H9 (cell line): ENCODE results near the gene COPS6. TPM values are rescaled to one million over a fixed set of nuclear protein-coding genes. Genes with fewer than 3 reads are reported as not detected.
A peak's percentile ranks its signal among the peaks of the same experiment; 100 is the strongest.

ENCODE experiments used
- DNase-seq: peaks from one replicate; pipeline ENCODE4 v3.0.0-alpha.2; 2017
- H2AFZ ChIP-seq: one replicate; pipeline ENCODE4 v1.6.1; 2013; ENCODE audit warnings: mild to moderate bottlenecking, low read length, control low read depth, moderate library complexity
- H2AK5ac ChIP-seq: 2 replicates; pipeline ENCODE4 v1.6.1; 2013; ENCODE audit warnings: low read length, control low read depth, mixed read lengths; ENCODE audit not compliant: insufficient read length
- H2BK120ac ChIP-seq: one replicate; pipeline ENCODE4 v1.6.1; 2013; ENCODE audit warnings: low read depth, mild to moderate bottlenecking, low read length, control low read depth, inconsistent platforms; ENCODE audit not compliant: poor library complexity, severe bottlenecking
- H2BK12ac ChIP-seq: 2 replicates; pipeline ENCODE4 v1.6.1; 2013; ENCODE audit warnings: low read length, control low read depth, mixed read lengths, low read depth; ENCODE audit not compliant: insufficient read length
- H2BK15ac ChIP-seq: 2 replicates; pipeline ENCODE4 v1.6.1; 2013; ENCODE audit warnings: low read depth, low read length, control low read depth
- H2BK20ac ChIP-seq: one replicate; pipeline ENCODE4 v1.6.1; 2013; ENCODE audit warnings: low read depth, mild to moderate bottlenecking, low read length, control low read depth, inconsistent platforms; ENCODE audit not compliant: poor library complexity, severe bottlenecking
- H2BK5ac ChIP-seq: 2 replicates; pipeline ENCODE4 v1.6.1; 2013; ENCODE audit warnings: low read length, control low read depth, mixed read lengths; ENCODE audit not compliant: insufficient read length
- H3K14ac ChIP-seq: 2 replicates; pipeline ENCODE4 v1.6.1; 2013; ENCODE audit warnings: low read length, control low read depth; ENCODE audit not compliant: insufficient read depth
- H3K18ac ChIP-seq: 2 replicates; pipeline ENCODE4 v1.6.1; 2013; ENCODE audit warnings: low read depth, mild to moderate bottlenecking, mixed read lengths, low read length, control low read depth; ENCODE audit not compliant: insufficient read length
- H3K23ac ChIP-seq: 2 replicates; pipeline ENCODE4 v1.6.1; 2013; ENCODE audit warnings: low read length, control low read depth, mixed read lengths, low read depth; ENCODE audit not compliant: insufficient read length
- H3K23me2 ChIP-seq: 2 replicates; pipeline ENCODE4 v1.6.1; 2013; ENCODE audit warnings: low read depth, mild to moderate bottlenecking, mixed read lengths, low read length, control low read depth; ENCODE audit not compliant: insufficient read length, poor library complexity, severe bottlenecking
- H3K27ac ChIP-seq: 2 replicates; pipeline ENCODE4 v1.5.1; 2013; ENCODE audit warnings: low read length, control low read depth, mixed read lengths, low read depth; ENCODE audit not compliant: insufficient read length
- H3K27me3 ChIP-seq: 2 replicates; pipeline ENCODE4 v1.6.1; 2013; ENCODE audit warnings: low read length, control low read depth, inconsistent platforms; ENCODE audit not compliant: insufficient read depth
- H3K4ac ChIP-seq: 2 replicates; pipeline ENCODE4 v1.6.1; 2013; ENCODE audit warnings: low read depth, mild to moderate bottlenecking, control low read depth, inconsistent platforms, low read length, moderate library complexity
- H3K4me1 ChIP-seq: 2 replicates; pipeline ENCODE4 v1.6.1; 2013; ENCODE audit warnings: low read length, control low read depth, inconsistent platforms; ENCODE audit not compliant: insufficient read depth
- H3K4me2 ChIP-seq: 2 replicates; pipeline ENCODE4 v1.6.1; 2013; ENCODE audit warnings: low read length, control low read depth, mixed read lengths; ENCODE audit not compliant: insufficient read length, insufficient read depth
- H3K56ac ChIP-seq: 2 replicates; pipeline ENCODE4 v1.6.1; 2013; ENCODE audit warnings: low read depth, mild to moderate bottlenecking, mixed read lengths, low read length, control low read depth; ENCODE audit not compliant: insufficient read length
- H3K79me1 ChIP-seq: 2 replicates; pipeline ENCODE4 v1.6.1; 2013; ENCODE audit warnings: low read depth, mild to moderate bottlenecking, moderate library complexity, low read length, control low read depth, inconsistent platforms; ENCODE audit not compliant: insufficient read depth, poor library complexity, severe bottlenecking
- H3K79me2 ChIP-seq: 2 replicates; pipeline ENCODE4 v1.6.1; 2013; ENCODE audit warnings: low read length, control low read depth, inconsistent platforms; ENCODE audit not compliant: insufficient read depth
- H3K9ac ChIP-seq: 2 replicates; pipeline ENCODE4 v1.6.1; 2013; ENCODE audit warnings: low read length, control low read depth, mixed read lengths; ENCODE audit not compliant: insufficient read length; ENCODE audit errors: extremely low read depth
- H3K9me3 ChIP-seq: one replicate; pipeline ENCODE4 v1.6.1; 2013; ENCODE audit warnings: low read depth, low read length, inconsistent platforms; ENCODE audit not compliant: control insufficient read depth
- H3T11ph ChIP-seq: one replicate; pipeline ENCODE4 v1.6.1; 2013; ENCODE audit warnings: mild to moderate bottlenecking, low read length, control low read depth, inconsistent platforms
- H4K20me1 ChIP-seq: one replicate; pipeline ENCODE4 v1.6.1; 2013; ENCODE audit not compliant: control insufficient read depth, insufficient read length, insufficient read depth
- H4K5ac ChIP-seq: 2 replicates; pipeline ENCODE4 v1.6.1; 2013; ENCODE audit warnings: low read depth, mild to moderate bottlenecking, mixed read lengths, low read length, control low read depth; ENCODE audit not compliant: insufficient read length
- H4K8ac ChIP-seq: replicated peaks from 2 replicates; pipeline ENCODE4 v1.6.1; 2013; ENCODE audit warnings: low read length, control low read depth, mixed read lengths, low read depth; ENCODE audit not compliant: insufficient read length
- H4K91ac ChIP-seq: 2 replicates; pipeline ENCODE4 v1.6.1; 2013; ENCODE audit warnings: low read depth, mild to moderate bottlenecking, moderate library complexity, mixed read lengths, low read length, control low read depth; ENCODE audit not compliant: insufficient read length
- H3K27ac Mint-ChIP-seq, 3 experiments: 2 replicates in 2 of 3; 3 replicates in 1 of 3; pipeline ENCODE4 v1.8.0; 2020 to 2021; ENCODE audit warnings: mixed read lengths in 3 of 3, mild to moderate bottlenecking in 1 of 3, moderate library complexity in 1 of 3
- H3K27me3 Mint-ChIP-seq: 2 replicates; pipeline ENCODE4 v1.8.0; 2021; ENCODE audit warnings: low read depth, mild to moderate bottlenecking, moderate library complexity, mixed read lengths
- H3K36me3 Mint-ChIP-seq, 3 experiments: 2 replicates in 2 of 3; 3 replicates in 1 of 3; pipeline ENCODE4 v1.8.0; 2020 to 2021; ENCODE audit warnings: low read depth in 3 of 3, mixed read lengths in 3 of 3; ENCODE audit not compliant: insufficient read depth in 1 of 3
- H3K4me1 Mint-ChIP-seq, 2 experiments: 2 replicates each; pipeline ENCODE4 v1.8.0; 2020; ENCODE audit warnings: mixed read lengths in 2 of 2
- H3K4me3 Mint-ChIP-seq, 2 experiments: 2 replicates in 1 of 2; 3 replicates in 1 of 2; pipeline ENCODE4 v1.8.0; 2020 to 2021; ENCODE audit warnings: mild to moderate bottlenecking in 2 of 2, mixed read lengths in 2 of 2, moderate library complexity in 1 of 2
- H3K9me3 Mint-ChIP-seq, 2 experiments: 2 replicates in 1 of 2; 3 replicates in 1 of 2; pipeline ENCODE4 v1.8.0; 2020; ENCODE audit warnings: mild to moderate bottlenecking in 2 of 2, mixed read lengths in 2 of 2, moderate library complexity in 1 of 2
- WGBS: extraction: QIAGEN DNeasy Blood & Tissue Kit; methylation state at CpG from one replicate; pipeline ENCODE4 v1.1.7; 2013; ENCODE audit warnings: missing lambda C conversion rate, low lambda C conversion rate, mixed read lengths; ENCODE audit not compliant: insufficient read length; ENCODE audit errors: extremely low coverage; 5-methylcytosine and 5-hydroxymethylcytosine counted together
- total RNA-seq: library from RNA; stranded (reverse); gene quantifications from 2 replicates; pipeline ENCODE4 v1.2.1, GENCODE V29; 2021
- TF ChIP-seq, protein P1 (sequence below): fragments of 200-600 bp; sonication (generic); conservative IDR thresholded peaks from 3 replicates; pipeline ENCODE4 v1.8.0; 2021; ENCODE audit warnings: antibody characterized with exemption, mild to moderate bottlenecking

The COPS6 gene
- total RNA-seq, 1 experiment from 2014 or later: 140 TPM

GRCh38 chr7:100048680-100049079, 40.1 kb upstream of the COPS6 start:
- H2AFZ ChIP-seq: no peak overlapping the region

More at GRCh38 chr7:100048680-100049079, 40.1 kb upstream of the COPS6 start:
- Histone ChIP-seq H4K8ac (no peak overlapping the region), H2BK15ac (no peak overlapping the region; the same call in 1 of the 2 replicates), H3K27ac (no peak overlapping the region), H3K14ac (no peak overlapping the region), H4K5ac (no peak overlapping the region), H3K56ac (no peak overlapping the region), H3K79me2 (no peaks in the 10 kb centered on the region; the same call in 1 of the 2 replicates), H4K20me1 (no peaks in the 10 kb centered on the region), H3K9ac (no peak overlapping the region), H2AK5ac (no peak overlapping the region), H3K27me3 (no peaks in the 10 kb centered on the region), H3K4me1 (no peaks in the 10 kb centered on the region), H3K4me2 (no peak overlapping the region), H4K91ac (no peak overlapping the region), H3K23ac (no peak overlapping the region), H2BK12ac (no peak overlapping the region), H2BK5ac (no peak overlapping the region), H3K23me2 (peaks cover 2% of the 10 kb centered on the region), H3K9me3 (no peaks in the 10 kb centered on the region), H3K18ac (no peak overlapping the region), H2BK20ac (no peak overlapping the region), H2BK120ac (no peak overlapping the region), H3K79me1 (peaks cover 4% of the 10 kb centered on the region), H3T11ph (no peak overlapping the region), H3K4ac (no peak overlapping the region)
- no peak overlapping the region for H3K27ac Mint-ChIP-seq
- peaks cover 6 to 15% (median 12%) of the 10 kb centered on the region in 3 experiments for H3K36me3 Mint-ChIP-seq
- H3K4me1 Mint-ChIP-seq: peaks cover 10 to 12% of the 10 kb centered on the region in 2 experiments
- H3K4me3 Mint-ChIP-seq: peak overlapping the region; percentile 66 to 90; a peak in 4 of 5 replicates
- H3K27me3 Mint-ChIP-seq: no peaks in the 10 kb centered on the region; the same call in none of the 2 replicates
- TF ChIP-seq, protein P1, sequence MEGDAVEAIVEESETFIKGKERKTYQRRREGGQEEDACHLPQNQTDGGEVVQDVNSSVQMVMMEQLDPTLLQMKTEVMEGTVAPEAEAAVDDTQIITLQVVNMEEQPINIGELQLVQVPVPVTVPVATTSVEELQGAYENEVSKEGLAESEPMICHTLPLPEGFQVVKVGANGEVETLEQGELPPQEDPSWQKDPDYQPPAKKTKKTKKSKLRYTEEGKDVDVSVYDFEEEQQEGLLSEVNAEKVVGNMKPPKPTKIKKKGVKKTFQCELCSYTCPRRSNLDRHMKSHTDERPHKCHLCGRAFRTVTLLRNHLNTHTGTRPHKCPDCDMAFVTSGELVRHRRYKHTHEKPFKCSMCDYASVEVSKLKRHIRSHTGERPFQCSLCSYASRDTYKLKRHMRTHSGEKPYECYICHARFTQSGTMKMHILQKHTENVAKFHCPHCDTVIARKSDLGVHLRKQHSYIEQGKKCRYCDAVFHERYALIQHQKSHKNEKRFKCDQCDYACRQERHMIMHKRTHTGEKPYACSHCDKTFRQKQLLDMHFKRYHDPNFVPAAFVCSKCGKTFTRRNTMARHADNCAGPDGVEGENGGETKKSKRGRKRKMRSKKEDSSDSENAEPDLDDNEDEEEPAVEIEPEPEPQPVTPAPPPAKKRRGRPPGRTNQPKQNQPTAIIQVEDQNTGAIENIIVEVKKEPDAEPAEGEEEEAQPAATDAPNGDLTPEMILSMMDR: no peak
- peaks cover 0 to 4% of the 10 kb centered on the region in 2 experiments; a peak in 3 of 5 replicates for H3K9me3 Mint-ChIP-seq
- WGBS: no CpG with 5 or more reads among the region's 4 CpGs
- no peak for DNase-seq
